M059J (cell line): ENCODE measurements around the gene TBL2. TPM values are rescaled to one million over a fixed set of nuclear protein-coding genes. Genes with fewer than 3 reads are reported as not detected.
"Not testable (repeated sequence)": the region's sequence is repeated elsewhere in the genome, so short reads cannot be mapped to it uniquely, and the experiment has no call there.

ENCODE experiments used
- DNase-seq: peaks from one replicate; pipeline ENCODE4 v3.0.0-alpha.2; 2012; ENCODE audit warnings: low read depth
- total RNA-seq: library from RNA; depleted of rRNA; stranded (reverse); fragments of >200 nt; shearing (Covaris generic); gene quantifications from 2 replicates; pipeline ENCODE4 v1.2.3, GENCODE V29; 2014; rRNA removed

The TBL2 gene
- total RNA-seq, 1 experiment from 2014 or later: 81.0 TPM

DNA sequence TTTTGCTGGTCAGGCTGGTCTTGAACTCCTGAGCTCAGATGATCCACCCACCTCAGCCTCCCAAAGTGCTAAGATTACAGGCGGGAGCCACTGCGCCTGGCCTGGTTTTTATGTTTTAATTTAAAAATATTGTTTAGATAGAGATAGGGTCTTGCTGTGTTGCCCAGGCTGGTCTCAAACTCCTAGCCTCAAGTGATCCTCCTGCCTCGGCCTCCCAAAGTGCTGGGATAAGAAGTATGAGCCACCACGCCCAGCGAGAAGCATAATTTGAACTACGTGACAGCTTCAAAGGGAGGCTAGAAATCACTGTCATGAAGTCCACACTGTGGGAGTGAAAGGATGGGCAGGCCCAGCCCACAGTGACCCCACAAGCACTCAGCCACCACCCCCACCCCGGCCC lies 42.5 kb downstream of the TBL2 start:
- DNase-seq: not testable (repeated sequence)

DNA sequence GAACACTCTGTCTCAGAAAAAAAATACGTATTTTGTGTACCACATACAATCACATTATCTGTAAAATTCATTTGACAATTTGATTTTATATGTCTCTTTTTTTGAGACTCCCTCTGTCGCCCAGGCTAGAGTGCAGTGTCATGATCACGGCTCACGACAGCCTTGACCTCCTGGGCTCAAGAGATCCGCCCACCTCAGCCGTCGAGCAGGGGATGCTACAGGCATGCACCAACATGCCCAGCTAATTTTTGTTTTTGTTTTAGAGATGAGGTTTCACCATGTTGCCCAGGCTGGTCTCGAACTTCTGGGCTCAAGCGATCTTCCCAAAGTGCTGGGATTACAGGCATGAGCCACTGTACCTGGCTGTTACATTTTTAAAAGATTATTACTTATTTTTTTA lies 44.6 kb downstream of the TBL2 start:
- DNase-seq: no peak

DNA sequence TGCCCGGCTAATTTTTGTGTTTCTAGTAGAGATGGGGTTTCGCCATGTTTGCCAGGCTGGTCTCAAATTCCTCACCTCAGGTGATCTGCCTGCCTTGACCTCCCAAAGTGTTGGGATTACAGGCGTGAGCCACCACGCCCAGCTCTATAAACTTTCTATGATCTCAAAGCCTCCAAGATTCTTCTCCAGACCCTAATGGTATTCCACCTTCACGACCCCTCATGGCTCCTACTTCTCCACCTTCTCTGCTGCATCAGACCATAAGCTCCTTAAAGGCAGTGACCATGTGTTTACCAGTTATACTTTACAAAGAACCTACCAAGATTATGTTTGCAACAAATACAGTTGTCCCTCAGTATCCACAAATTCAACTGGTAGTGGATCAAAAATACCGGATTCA lies 46.2 kb downstream of the TBL2 start:
- no peak for DNase-seq

DNA sequence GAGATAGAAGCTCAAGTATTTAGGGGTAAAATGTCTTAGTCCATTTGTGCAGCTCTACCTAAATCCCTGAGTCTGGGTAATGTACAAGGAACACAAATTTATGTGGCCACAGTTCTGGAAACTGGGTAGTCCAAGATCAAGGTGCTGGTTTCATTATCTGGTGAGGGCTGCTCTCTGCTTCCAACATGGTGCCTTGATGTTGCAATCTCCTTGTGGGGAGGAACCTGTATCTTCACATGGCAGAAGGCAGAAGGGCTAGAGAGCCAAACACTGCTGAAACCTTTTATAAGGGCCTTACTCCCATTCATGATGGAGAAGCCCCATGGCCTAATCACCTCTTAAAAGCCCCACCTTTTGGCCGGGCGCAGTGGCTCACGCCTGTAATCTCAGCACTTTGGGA lies 47.6 kb downstream of the TBL2 start:
- DNase-seq: no peak

DNA sequence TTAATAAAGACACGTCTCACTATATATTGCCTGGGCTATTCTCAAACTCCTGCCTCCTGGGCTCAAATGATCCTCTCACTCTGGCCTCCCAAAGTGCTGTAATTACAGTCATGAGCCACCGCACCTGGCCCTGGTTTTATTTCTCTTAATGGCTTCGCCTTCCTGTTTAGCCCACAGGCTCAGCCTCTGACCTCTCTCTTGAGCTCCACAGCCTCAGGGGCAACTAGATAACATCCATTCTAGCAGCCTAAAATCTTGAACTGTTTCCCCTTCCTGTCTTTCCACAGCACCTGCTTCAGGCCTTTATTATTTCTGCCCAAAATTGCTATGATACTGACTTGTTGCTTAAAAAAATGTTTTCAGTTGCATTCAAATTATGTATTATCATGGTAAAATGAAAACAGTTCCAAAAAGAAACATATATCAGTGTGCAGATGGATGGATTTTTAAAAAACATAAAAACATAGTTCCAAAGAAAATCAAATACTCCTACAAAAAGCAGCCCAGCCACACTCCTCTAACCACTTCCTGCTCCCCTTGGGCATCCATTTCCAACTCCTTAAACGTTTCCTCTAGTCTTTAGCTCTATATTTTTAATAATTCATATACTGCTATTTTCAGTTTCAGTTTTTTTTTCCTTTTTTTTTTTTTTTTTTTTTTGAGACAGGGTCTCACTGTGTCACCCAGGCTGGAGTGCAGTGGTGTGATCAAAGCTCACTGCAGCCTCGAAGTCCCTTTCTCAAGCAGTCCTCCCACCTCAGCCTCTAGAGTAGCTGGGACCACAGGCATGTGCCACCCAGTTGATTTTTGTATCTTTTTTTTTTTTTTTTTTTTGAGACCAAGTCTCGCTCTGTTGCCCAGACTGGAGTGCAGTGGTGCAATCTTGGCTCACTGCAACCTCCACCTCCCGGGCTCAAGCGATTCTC lies 51.2 kb downstream of the TBL2 start:
- DNase-seq: peak; percentile 64

DNA sequence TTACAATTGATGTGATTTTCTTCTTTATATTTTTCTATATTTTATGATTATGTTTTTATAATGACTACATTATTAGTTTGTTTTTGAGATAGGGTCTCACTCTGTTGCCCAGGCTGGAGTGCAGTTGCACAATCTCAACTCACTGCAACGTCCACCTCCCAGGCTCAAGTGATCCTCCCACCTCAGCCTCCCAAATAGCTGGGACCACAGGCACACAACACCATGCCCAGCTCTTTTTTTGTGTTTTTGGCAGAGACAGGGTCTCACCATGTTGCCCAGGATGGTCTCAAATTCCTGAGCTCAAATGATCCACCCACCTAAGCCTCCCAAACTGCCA lies 52.3 kb downstream of the TBL2 start:
- DNase-seq: not testable (repeated sequence)

DNA sequence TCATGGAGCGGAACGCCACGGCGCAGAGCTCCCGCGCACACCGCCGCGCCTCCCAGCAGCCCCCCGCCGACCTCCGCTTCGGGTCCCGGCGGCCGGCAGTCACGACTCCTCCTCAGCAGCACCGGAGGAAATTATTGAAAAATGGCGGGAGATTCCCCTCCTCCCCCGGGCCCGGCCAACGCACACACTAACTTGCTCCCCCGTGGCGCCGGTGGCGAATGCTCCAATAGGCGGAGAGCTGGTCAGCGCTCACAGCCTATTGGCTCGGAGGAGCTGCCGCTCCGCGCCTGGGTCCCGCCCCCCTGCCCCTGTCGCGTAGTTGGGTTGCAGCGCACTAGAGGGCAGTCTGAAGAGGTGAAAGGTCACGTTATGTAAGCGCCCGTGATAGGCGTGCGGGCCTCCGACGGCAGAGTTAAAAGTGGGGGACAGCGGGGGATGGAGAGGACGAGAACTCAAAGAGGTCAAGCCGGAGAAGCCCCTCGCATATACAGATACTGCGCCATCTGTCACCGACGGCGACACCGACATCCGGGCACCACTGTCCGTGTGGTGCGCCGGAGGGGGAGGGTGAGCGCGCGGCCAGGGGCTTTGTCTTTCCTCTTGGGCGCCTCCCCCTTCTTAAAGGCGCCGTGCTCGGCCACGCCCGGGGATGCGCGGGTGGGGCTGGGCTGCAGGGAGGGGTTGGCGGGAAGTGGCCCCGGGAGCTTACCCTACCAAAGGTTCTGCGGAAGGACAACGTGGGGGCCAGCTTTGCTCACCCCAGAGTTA lies 56.1 kb downstream of the TBL2 start, which contains the start of gene BAZ1B:
Gene BAZ1B, minus strand, starts transcription at position 189 of the 768 bp plus-strand sequence. CDS start 360 bp downstream, outside the sequence.
- DNase-seq: peak; percentile 97

DNA sequence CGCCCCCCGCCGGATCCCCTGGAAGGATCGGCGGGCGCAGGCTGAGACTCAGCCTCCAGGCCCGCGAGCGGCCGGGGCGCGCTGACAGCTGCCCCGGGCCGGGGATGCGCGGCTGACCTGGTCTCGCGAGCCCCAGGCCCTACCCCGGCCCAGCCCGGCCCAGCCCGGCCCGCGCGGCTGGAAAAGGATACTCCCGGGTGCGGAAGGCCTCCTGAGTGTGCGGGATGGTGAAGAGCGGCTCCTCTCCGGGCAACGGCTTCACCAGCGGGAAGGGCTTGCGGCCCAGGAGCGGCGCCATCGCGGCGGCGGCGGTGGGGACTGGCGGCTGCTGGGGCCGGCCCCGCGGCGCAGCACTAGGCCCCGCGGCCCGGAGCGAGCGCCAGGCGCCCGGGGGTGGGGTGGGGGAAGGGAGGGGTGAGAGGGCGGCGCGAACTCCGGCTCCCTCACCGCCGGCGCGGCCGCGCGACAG lies 56.7 kb downstream of the TBL2 start:
- peak; percentile 55 for DNase-seq

DNA sequence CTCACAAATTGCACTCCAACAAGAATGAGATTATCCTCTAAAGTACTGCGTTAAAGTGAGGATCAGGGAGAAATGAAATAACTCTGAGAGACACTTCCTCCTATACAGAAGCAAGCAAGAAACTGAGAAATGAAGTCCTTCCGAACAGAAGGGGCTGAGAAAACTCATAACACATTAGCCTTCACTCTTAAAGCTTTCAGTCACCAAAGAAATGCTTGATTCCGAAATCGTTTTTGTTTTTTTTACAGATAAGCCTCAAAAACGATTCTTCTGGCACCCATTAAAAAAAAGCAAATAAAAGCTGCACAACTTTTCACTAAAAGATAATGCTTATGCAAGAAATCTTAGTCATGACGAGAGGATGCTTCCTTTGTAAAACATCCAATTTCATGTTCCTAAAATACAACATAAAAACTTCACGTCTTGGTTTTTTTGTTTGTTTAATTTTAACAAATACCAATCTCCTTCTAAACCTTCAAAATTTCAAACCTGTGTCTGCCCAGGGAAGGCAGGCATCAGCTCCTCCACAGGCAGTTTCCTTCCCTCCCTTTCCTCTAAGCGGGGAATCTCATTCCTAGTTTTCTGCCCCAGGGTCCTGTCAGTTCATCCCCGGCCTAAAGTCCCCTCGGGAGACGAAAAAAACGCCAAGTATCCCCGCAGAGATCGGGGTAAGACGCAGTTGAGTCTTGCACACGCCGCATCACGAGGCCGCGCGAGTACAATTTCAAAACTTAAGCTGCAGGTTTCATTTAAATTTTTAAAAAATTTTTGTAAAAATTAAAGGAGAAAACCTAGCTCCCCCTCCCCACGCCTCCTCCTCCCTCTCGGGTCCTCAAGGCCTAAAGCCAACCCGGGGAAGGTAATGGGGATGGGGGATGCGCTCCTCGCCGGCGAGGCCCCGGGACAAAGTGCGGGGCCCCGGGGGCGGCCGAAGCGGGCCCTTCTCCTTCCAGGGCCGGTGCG lies 57.4 kb downstream of the TBL2 start:
- DNase-seq: peak; percentile 41

DNA sequence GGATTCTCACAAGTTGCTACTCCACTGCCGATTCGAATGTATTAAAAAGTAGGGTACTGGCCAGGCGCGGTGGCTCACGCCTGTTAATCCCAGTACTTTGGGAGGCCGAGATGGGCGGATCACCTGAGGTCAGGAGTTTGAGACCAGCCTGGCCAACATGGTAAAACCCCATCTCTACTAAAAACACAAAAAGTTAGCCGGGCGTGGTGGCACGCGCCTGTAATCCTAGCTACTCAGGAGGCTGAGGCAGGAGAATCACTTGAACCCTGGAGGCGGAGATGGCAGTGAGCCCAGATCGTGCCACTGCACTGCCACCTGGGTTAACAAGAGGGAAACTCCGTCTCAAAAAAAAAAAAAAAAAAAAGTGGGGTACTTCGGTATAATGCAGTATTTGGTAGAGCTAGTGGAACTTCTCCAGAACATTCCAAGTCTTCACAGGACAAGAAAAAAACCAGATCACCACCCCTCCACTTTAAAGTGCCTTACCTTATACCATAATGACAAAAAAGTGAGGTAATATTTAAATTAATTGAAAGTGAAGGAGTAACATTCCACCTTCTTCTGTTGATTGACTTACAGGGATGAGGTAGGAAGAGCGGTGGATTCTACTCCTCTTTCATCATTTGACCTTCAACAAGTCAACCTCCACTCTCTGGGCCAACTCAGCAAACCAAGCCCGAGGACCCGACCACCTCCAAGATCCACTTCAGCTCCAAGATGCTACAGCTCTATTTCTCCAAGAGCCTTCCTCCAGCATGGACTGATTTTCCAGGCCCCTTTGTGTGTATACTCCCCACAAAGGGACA lies 58.3 kb downstream of the TBL2 start:
- peak; percentile 15 for DNase-seq

DNA sequence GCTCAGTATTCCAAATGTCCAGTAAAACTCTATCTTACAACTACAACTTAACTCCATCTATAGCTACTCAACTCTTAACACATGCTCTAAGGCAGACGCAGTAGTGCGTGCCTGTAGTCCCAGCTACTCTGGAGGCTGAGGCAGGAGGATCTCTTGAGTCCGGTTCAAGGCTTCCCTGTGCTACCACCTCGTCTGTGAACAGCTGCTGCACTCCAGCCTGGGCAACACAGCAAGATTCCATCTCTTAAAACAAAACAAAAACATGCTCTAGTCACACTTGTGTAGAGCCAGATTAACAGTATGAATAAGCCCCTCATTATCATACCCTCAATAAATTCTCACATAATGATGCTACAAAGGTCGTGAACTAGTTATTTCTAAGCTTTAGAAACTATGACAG lies 59.9 kb downstream of the TBL2 start:
- no peak for DNase-seq

Other genes with a start within 250 kb of the TBL2 start
- 0.10 and 0.12 TPM in 2 replicates for gene FZD9, start 144.8 kb downstream of the TBL2 start, total RNA-seq
- gene BAZ1B, start 56.3 kb downstream of the TBL2 start, total RNA-seq: 50.3 and 87.8 TPM in 2 replicates
- gene BCL7B, start 20.9 kb downstream of the TBL2 start, total RNA-seq: 60.7 and 68.3 TPM in 2 replicates
- gene MLXIPL, start 45.9 kb upstream of the TBL2 start, total RNA-seq: 0.07 and 0.71 TPM in 2 replicates
- gene VPS37D, start 89.3 kb upstream of the TBL2 start, total RNA-seq: 1.7 and 5.1 TPM in 2 replicates
- 1.1 and 1.8 TPM in 2 replicates for gene DNAJC30, start 104.9 kb upstream of the TBL2 start, total RNA-seq
- 91.2 and 144 TPM in 2 replicates for gene BUD23, start 105.0 kb upstream of the TBL2 start, total RNA-seq
- gene STX1A, start 141.1 kb upstream of the TBL2 start, total RNA-seq: 16.0 and 23.7 TPM in 2 replicates
- 29.0 and 32.2 TPM in 2 replicates for gene ABHD11, start 160.2 kb upstream of the TBL2 start, total RNA-seq
- not detected in 2 replicates for gene CLDN3, start 191.7 kb upstream of the TBL2 start, total RNA-seq